Stimulated activated CD4-positive, alpha-beta T cell treated with anti-CD3 and anti-CD28 coated beads, Interleukin-1b, Interleukin-23, amount 100 ng/mL, for 48 hours (primary cell): ENCODE data around the gene PIP4K2C.
"Not testable (repeated sequence)": the region's sequence is repeated elsewhere in the genome, so short reads cannot be mapped to it uniquely, and the experiment has no call there.

Experiments used
- DNase-seq: peaks from one replicate; pipeline ENCODE4 v3.0.0-alpha.2; 2020

Gene PIP4K2C

GRCh38 chr12:57586128-57586527, 4.9 kb upstream of the PIP4K2C start:
- no peak for DNase-seq

DNA sequence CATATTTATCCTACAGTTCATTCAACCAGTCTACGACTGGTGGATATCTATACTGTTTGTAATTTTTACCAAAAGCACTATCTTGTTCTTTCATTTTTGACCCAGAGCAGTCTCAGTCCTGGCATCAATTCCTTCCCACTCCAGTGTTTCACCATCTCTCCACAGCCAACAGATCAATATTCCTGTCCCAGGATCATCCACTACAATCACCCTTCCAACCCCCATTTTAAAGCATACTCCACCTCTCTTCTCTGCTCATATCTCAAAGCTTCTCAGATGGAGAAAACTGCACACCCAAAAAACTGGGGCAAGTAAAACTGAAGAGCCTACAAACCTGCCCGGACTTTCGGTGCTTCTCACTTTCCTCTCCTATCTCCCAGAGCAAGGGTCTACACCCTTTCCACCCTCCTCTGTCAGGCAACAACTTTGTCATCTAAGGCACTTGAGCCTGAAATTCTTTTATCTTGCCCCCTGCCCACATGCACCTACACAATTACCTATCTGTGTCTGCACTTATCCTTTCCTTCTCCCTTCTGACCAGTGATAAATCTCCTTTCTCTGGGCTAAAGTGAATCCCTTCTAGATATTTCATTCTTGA, 4.1 kb upstream of the PIP4K2C start:
- no peak for DNase-seq

GRCh38 chr12:57588951-57589610, 1.9 kb upstream of the PIP4K2C start:
- not testable (repeated sequence) for DNase-seq

DNA sequence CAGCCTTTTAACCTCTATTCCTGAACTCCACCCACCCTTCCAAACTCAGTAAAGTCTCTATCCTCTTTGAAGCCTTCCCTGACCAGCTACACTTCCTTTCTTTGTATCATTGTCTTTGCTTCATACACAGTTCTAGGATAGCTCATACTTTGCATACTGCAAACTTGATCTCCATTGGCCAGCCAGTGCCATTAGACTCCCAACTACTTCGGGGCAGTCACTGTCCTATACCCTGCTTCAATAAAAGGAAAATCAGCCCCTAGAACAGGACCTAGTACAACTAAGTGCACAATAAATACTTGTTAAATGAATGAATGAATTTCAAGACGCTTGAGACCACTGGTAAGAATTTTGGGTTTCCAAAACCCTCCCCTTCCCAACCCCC, 521 bp upstream of the PIP4K2C start:
- no peak for DNase-seq

GRCh38 chr12:57591782-57592325, 862 bp downstream of the PIP4K2C start:
- DNase-seq = no peak

DNA sequence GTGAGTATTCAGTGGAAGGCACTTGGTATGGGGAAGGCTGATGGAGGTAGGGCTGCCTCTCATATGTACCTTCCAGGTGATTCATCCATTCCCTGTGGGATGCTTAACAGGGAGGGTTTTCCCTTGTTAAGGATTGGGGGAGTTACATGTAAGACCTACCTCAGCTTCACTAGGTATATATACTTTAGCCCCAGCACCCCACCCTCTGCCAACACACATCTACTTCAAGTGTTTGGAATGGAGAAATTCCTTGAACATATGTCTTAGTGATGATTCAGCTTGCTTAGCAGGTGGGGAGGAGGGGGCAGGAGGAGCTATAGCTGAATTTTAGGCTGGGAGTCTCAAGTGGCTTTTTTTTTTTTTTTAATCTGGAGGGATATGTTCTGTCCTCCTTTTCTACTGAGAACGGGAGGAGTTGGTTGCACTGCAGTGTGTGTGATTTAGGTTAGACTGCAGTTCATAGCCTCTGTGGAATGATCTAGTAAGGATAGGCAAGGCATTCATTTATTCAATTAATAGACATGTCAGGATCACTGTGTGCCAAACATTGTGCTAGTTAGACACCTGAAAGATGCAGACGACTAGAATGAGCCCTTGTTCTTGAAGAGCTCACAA, 1.7 kb downstream of the PIP4K2C start:
- no peak for DNase-seq

DNA sequence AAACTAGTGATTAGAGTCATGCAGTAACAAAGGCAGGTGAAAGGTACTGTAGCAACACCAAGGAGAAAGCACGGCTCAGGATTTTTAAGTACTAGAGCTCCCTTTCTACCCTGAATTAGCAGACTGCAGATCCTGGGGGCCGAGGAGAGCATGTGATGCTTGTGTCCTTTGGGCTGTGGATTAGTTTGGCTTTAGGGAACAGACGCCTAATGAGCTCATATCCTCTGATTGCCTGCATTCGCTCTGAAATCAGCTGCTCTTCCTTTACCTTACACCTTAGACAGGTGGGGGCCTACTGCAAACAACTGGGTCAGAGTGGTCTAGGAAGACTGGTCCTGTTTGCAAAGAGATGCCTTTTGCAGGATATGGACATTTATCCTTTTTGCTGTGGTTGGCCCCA, 2.2 kb downstream of the PIP4K2C start:
- DNase-seq = no peak

DNA sequence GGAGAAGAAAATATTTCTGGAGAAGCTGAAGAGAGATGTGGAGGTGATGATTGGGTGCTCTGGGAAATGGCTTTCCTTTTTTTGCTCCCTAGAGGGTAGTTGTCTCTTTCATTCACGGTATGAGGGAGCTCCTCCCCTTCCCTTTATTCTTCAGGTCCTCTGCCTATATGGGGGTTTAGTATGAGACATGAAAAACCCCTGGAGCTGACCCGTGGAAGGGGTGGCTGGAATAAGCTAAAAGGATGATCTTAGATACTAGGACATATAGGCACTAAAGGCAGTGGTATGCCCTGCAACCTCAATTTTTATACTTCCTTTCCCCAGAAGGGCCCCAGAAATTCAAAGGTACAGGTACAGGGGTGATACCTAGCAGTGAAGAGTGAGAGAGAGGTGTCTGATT, 9.4 kb downstream of the PIP4K2C start:
- no peak for DNase-seq

- no peak for DNase-seq
Measured at GRCh38 chr12:57602544-57602943, 11.6 kb downstream of the PIP4K2C start.

DNA sequence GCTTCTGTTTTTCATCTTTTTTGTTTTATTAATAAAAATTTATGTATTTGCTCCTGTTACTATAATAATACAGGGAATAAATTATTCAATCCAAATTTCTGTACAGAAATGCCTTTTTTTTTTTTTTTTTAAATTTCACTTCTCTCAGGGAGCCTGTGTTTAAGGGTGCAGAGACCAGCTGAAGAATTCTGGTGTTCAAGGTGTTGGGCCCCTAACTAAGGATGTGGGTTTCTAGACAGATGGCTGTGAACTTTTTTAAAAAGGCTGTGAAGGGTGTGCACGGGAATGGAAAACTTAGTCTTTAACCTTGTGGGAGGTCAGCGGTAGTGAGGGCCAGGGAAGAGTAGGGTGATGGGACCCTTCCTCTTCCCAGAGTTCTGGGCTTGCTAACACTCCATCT, 12.3 kb downstream of the PIP4K2C start:
- DNase-seq = no peak

DNA sequence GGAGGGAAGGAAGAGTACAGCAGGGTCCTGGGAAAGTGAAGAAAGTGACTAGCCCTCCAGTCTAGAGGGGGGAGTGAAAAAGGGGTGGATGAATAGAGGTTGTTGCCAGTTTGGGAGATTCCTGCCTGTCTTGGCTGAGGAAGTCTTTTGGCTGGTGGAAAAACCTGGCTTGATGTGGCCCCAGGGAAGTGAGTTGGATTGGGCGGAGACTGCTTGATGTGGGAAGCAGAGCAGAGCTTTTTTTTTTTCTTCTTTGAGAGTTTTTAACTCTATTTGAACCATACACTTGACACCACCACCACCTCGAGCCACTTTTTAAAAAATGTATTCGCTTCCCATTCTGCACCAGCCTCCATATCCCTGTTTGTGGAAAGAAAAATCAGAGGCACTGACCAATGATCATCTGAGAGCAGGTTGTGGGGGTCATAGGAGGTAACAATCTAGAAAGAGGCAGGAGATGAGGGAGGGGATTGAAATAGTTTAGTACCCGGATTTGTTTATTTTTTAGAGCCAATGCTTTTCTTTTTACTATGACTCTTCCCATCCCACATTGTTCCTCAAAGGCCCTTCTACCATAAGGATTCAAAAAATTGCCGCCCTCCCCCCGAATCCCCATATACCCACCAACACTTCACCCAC, 12.9 kb downstream of the PIP4K2C start:
- no peak for DNase-seq

GRCh38 chr12:57604454-57604991, 13.5 kb downstream of the PIP4K2C start, which contains the start of gene DTX3:
TSS of gene DTX3 (plus strand) at chr12:57604824. CDS start at chr12:57606518, 1,694 bp downstream.
- no peak for DNase-seq

- no peak for DNase-seq
Measured at GRCh38 chr12:57604992-57605810, 14.2 kb downstream of the PIP4K2C start.

DNA sequence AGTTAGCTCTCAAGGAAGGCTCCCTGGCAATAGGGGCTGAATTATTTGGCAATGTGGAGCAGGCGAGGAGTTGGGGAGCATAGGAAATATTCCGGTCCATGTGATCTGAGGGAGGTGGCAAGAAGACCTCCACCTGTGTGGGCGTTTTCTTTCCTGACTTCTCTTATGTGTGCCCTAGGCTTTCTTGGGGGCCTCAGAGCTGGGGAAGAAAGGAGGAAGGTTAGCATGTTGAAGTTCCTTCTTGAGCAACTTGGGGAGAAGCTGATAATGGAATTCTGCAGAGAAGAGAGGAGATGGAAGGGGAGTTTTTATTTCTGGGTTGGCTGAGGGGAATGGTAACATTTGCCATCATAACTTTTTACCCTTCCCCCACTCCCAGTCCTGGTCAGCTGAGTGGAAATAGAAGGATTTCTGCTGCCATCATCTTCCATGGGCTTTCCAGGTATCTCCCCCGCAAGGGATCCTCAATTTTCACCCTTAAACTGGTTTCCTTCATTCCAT, 14.9 kb downstream of the PIP4K2C start:
- no peak for DNase-seq

DNA sequence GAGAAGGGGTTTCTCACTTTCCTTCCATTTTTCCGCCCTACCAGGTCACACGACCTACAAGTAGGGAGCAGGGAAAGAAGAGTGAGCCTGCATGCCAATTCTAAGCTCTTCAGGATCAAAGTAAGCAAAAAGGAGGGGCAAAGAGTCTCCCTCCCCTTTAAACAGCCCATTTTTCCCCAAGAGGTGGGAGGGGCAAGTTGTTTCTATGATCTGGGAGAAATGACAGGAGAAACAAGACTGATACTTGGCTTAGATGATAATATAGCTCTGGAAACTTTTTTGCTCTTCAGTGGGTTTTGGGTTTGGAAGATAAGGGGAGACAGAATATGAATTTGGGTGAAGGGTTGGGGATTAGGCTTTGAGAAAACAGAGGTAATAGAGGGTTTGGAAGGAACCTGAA, 15.4 kb downstream of the PIP4K2C start:
- DNase-seq = no peak

DNA sequence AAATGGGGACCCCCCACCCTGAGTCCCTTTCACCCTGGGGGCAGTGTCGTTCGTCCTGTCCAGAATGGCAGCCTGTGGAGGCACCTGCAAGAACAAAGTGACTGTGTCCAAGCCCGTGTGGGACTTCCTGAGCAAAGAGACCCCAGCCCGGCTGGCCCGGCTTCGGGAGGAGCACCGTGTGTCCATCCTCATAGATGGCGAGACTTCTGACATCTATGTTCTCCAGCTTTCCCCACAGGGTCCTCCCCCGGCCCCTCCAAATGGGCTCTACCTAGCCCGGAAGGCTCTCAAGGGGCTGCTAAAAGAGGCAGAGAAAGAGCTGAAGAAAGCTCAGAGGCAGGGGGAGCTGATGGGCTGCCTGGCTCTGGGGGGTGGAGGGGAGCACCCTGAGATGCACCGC, 15.8 kb downstream of the PIP4K2C start:
- no peak for DNase-seq

- no peak for DNase-seq
Measured at GRCh38 chr12:57607958-57608663, 17.1 kb downstream of the PIP4K2C start.

DNA sequence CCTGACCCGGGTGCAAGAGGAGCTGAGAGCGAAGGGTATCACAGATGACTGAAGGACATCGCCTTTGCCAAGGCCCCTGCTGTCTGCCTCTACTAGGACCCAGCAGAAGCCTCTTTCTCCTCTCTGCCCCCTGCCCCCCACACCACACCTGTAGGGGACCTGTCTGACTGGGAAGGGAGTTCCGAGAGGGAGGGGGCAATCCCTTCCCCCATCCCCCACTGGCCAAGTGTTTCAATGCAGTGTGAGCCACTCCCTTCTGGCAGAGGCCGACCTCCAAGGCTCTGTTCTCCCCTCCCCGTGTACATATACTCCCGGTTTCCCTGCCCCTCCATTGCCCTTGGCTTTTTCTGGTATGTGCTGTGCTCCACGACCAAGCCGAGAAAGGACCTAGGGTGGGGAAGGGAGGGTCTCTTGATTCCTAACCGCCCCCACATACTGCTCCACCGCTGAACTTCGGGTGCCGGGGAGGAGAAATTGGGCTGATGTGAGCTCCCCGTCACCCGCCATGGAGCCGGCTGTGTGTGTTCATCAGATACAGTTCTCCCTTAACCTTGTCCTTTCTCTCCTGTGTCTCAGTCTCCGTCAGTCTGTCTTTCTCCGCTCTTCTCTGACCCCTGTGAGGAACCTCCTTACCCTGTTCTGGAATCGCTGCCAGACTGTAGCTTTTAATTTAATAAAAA, 18.2 kb downstream of the PIP4K2C start:
- no peak for DNase-seq

DNA sequence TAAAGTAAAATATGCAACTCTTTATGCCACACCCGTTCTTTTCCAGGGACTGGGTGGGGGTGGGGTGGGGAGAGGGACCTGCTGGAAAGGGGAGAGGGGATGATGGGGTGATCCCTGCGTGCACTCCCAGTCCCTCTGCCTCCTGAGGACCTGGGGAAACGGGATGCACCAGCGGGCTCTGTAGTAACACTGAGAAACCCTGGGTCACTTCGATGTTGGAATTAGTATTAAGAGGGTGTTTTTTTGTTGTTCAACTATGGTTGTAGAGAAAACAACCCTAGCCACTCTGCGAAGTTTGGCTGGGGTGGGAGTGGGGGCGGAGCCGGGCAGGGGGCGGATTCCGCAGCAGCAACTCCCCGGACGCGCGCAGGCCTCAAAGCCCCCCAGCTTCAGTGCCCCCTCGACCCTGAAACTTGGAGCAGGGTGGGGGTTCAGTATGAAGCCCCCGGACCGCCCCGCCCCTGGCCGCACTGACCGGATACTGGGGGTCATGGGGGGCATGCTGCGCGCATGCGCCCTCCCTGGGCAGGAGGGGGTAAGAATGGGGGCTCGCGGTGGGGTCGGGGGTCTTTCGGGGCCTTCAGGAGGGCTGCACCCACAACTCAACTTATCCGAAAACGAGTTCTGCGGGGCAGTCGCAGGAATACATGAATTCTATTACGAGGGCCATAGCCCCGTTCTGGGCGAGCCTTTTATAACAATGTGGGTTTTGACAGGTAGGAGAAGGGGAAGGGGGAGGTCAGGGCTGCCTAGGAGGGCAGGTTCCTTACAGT, 19.0 kb downstream of the PIP4K2C start:
- DNase-seq = no peak

- no peak for DNase-seq
Measured at GRCh38 chr12:57610554-57611107, 19.6 kb downstream of the PIP4K2C start.
